A673 (cell line): ENCODE measurements around the gene VAV3. TPM values are rescaled to one million over a fixed set of nuclear protein-coding genes. Genes with fewer than 3 reads are reported as not detected.
"Not testable (repeated sequence)": the region's sequence is repeated elsewhere in the genome, so short reads cannot be mapped to it uniquely, and the experiment has no call there.

Experiments used
- BruUV-seq: library from RNA; stranded (reverse); fragments of 400-500 nt; replicated peaks from 2 replicates; lab custom pipeline; 2021; lab: Mats Ljungman, UMichigan
- CTCF ChIA-PET: fragments of 300-600 bp; sonication (Branson Sonifier 250); formaldehyde crosslinking; loops from one replicate; lab custom pipeline; 2022; ENCODE audit warnings: antibody characterized with exemption; lab: Charles Lee
- POLR2A ChIA-PET: fragments of 300-600 bp; sonication (Branson Sonifier 250); formaldehyde crosslinking; loops from one replicate; lab custom pipeline; 2022; ENCODE audit warnings: antibody characterized with exemption; ENCODE audit not compliant: low non-redundant PET; lab: Charles Lee
- DNase-seq: peaks from one replicate; pipeline ENCODE4 v3.0.0-alpha.2; 2015; ENCODE audit warnings: low spot score
- H3K27ac ChIP-seq: fragments of 200-600 bp; sonication (generic); 2 replicates; pipeline ENCODE4 v1.5.1; 2016; ENCODE audit warnings: mixed run types, low read depth, mild to moderate bottlenecking, mixed read lengths, antibody characterized with exemption, low read length; ENCODE audit not compliant: poor library complexity, severe bottlenecking
- H3K27me3 ChIP-seq: fragments of 200-600 bp; sonication (generic); replicated peaks from 2 replicates; pipeline ENCODE4 v1.6.1; 2017; ENCODE audit warnings: mixed run types, low read depth, mild to moderate bottlenecking, mixed read lengths, antibody characterized with exemption, low read length; ENCODE audit not compliant: insufficient read depth, poor library complexity
- H3K36me3 ChIP-seq: fragments of 200-600 bp; sonication (generic); 2 replicates; pipeline ENCODE4 v1.6.1; 2016; ENCODE audit warnings: mixed run types, mild to moderate bottlenecking, mixed read lengths, antibody characterized with exemption, low read length; ENCODE audit not compliant: insufficient read depth, poor library complexity, severe bottlenecking
- H3K4me1 ChIP-seq: fragments of 200-600 bp; sonication (generic); 2 replicates; pipeline ENCODE4 v1.6.1; 2017; ENCODE audit warnings: mixed run types, mild to moderate bottlenecking, mixed read lengths, antibody characterized with exemption, low read length; ENCODE audit not compliant: insufficient read depth, poor library complexity, severe bottlenecking
- H3K4me3 ChIP-seq: fragments of 200-600 bp; sonication (generic); 2 replicates; pipeline ENCODE4 v1.5.1; 2016; ENCODE audit warnings: low read depth, mixed run types, mild to moderate bottlenecking, mixed read lengths, low read length; ENCODE audit not compliant: poor library complexity, severe bottlenecking
- H3K9me3 ChIP-seq: fragments of 200-600 bp; sonication (generic); 2 replicates; pipeline ENCODE4 v1.6.1; 2016; ENCODE audit warnings: mixed run types, low read depth, mild to moderate bottlenecking, mixed read lengths, antibody characterized with exemption, low read length; ENCODE audit not compliant: poor library complexity, severe bottlenecking
- EZH2 ChIP-seq: fragments of 200-600 bp; sonication (generic); IDR thresholded peaks from 2 replicates; pipeline ENCODE4 v1.6.1; 2017; ENCODE audit warnings: borderline replicate concordance, low read depth, mild to moderate bottlenecking, mixed read lengths, antibody characterized with exemption, low read length; ENCODE audit not compliant: poor library complexity, severe bottlenecking
- intact Hi-C: fragments of 100-400 bp; cut with micrococcal nuclease; formaldehyde crosslinking; loops from one replicate; pipeline ENCODE4 v1.10.0; 2022; ENCODE audit not compliant: unreplicated experiment
- total RNA-seq: library from RNA; stranded (reverse); gene quantifications from 2 replicates; pipeline ENCODE4 v1.2.3, GENCODE V29; 2021
- TF ChIP-seq, protein P1 (sequence below): fragments of 300-800, 200-600 bp; sonication (generic); conservative IDR thresholded peaks from 2 replicates; pipeline ENCODE4 v1.5.1; 2017; ENCODE audit warnings: low read depth, mild to moderate bottlenecking, antibody characterized with exemption, low read length, moderate library complexity, mixed read lengths

The VAV3 gene
- total RNA-seq, 1 experiment from 2014 or later = 0.30 TPM

DNA sequence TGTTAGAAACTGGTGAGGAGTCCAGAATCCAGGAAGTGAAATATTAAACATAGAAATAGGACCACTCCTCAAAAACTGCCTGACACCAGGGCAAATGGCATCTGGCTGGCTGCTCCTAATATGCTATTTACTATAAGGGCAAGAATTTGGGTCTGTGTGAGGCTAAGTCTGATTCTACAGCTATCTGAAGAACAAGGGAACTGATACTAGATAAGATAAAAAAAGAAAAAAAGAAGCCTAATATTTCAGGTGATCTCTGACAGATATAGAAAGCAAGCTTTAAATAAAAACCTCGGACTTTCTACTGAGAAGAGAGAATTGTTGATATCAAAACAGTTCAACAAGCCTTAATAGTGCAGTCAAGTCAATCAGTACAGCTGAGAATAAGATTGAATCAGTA lies 42.1 kb upstream of the VAV3 start:
- CTCF ChIA-PET = interaction anchor here (0.6 kb wide), 1 partner anchor 187 kb away, joined by 3 read pairs; no protein-coding TSS in a partner anchor

DNA sequence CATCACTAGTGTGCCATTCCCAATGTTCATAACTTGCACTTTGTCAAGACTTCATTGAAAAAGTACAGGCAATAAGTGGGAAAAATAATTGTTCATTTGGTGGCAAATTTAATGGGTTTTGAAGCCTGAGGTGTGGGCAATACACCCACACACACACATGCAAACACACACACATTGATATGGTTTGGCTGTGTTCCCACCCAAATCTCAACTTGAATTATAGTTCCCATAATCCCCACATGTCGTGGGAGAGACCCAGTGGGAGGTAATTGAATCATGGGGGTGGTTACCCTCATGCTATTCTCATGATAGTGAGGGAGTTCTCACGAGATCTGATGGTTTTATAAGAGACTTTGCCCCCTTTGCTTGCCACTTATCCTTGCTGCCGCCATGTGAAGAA lies 39.9 kb upstream of the VAV3 start:
- intact Hi-C loops, DNase-seq, BruUV-seq, POLR2A ChIA-PET, H3K36me3 ChIP-seq, H3K4me3 ChIP-seq, H3K9me3 ChIP-seq, H3K27me3 ChIP-seq, H3K4me1 ChIP-seq, CTCF ChIA-PET, H3K27ac ChIP-seq: not testable (repeated sequence)

More for the DNA sequence above, 42.1 kb upstream of the VAV3 start:
- H3K9me3 ChIP-seq = no peaks in the 10 kb centered on the region
- H3K4me1 ChIP-seq = no peaks in the 10 kb centered on the region
- BruUV-seq = no TSS peak
- no peak for TF ChIP-seq EZH2
- TF ChIP-seq, protein P1, sequence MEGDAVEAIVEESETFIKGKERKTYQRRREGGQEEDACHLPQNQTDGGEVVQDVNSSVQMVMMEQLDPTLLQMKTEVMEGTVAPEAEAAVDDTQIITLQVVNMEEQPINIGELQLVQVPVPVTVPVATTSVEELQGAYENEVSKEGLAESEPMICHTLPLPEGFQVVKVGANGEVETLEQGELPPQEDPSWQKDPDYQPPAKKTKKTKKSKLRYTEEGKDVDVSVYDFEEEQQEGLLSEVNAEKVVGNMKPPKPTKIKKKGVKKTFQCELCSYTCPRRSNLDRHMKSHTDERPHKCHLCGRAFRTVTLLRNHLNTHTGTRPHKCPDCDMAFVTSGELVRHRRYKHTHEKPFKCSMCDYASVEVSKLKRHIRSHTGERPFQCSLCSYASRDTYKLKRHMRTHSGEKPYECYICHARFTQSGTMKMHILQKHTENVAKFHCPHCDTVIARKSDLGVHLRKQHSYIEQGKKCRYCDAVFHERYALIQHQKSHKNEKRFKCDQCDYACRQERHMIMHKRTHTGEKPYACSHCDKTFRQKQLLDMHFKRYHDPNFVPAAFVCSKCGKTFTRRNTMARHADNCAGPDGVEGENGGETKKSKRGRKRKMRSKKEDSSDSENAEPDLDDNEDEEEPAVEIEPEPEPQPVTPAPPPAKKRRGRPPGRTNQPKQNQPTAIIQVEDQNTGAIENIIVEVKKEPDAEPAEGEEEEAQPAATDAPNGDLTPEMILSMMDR = no peak
- DNase-seq = no peak
- no peak overlapping the region for H3K27ac ChIP-seq
- no peak overlapping the region for H3K4me3 ChIP-seq
- POLR2A ChIA-PET = no interaction called here
- no peaks in the 10 kb centered on the region for H3K36me3 ChIP-seq
- intact Hi-C loops = no loop called here
- no peaks in the 10 kb centered on the region for H3K27me3 ChIP-seq

DNA sequence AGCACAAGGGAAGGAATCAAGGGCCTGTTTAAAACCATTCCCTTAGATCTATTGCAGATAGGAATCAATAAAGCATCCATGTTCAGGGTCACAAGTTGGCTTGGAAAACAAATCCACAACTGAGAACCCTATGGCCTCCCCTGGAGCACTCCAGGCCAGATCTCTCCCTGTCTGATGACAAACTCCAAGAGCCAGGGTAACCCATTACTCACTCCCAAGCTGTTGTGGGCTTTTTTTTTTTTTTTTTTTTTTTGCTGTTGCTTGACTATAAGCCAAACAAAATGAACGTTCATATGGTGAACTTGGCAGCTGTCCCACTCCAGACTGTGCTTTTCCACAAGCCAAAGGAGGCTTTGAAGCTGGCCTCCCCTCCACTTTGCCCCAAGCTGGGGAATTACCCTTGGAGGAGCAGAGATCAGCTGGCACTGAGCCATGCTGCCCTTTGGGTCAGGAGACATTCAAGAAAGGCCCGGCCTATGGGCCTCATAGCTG lies 35.7 kb upstream of the VAV3 start:
- TF ChIP-seq, protein P1 = no peak
- no peak for TF ChIP-seq EZH2
- H3K9me3 ChIP-seq = no peaks in the 10 kb centered on the region
- H3K36me3 ChIP-seq = no peaks in the 10 kb centered on the region
- CTCF ChIA-PET = interaction anchor here (0.7 kb wide), 1 partner anchor 14 kb away, joined by 9 read pairs; no protein-coding TSS in a partner anchor
- POLR2A ChIA-PET = no interaction called here
- H3K27ac ChIP-seq = no peak overlapping the region
- DNase-seq = peak; percentile 15
- intact Hi-C loops = no loop called here
- H3K27me3 ChIP-seq = no peaks in the 10 kb centered on the region
- no peak overlapping the region for H3K4me3 ChIP-seq
- BruUV-seq = no TSS peak
- no peaks in the 10 kb centered on the region for H3K4me1 ChIP-seq

DNA sequence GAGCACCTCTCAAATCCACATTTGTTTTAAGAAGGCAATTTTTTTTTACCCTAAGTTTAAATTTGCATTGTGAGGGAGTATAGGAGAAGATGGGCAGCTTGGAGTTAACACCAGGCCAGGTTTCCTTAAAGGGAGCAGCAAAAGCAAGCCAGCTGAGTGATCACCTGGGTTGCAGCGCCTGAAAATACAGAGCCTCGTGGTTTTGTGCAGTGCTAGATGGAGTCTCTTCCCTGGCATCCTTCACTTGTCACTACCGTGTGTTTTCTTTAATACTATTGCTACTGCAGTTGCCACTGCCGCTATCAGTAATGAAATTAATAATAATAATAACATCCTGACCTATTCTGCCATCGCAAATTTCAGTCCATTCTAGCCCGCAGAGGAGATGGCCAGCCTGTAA lies 35.2 kb upstream of the VAV3 start:
- no TSS peak for BruUV-seq
- Histone ChIP-seq H3K27me3 (no peaks in the 10 kb centered on the region), H3K27ac (no peak overlapping the region), H3K36me3 (no peaks in the 10 kb centered on the region), H3K9me3 (no peaks in the 10 kb centered on the region), H3K4me3 (no peak overlapping the region), H3K4me1 (no peaks in the 10 kb centered on the region)
- ChIA-PET CTCF (no interaction called here), POLR2A (no interaction called here)
- TF ChIP-seq EZH2 = no peak
- TF ChIP-seq, protein P1 = no peak
- intact Hi-C loops = no loop called here
- DNase-seq = no peak
